IPS DF 4.7 (cell line): ENCODE results near the gene MPIG6B.

Experiments
- DNase-seq: peaks from one replicate; pipeline ENCODE4 v3.0.0-alpha.2; 2013; ENCODE audit warnings: low spot score; ENCODE audit errors: extremely low read depth

The MPIG6B gene, protein sequence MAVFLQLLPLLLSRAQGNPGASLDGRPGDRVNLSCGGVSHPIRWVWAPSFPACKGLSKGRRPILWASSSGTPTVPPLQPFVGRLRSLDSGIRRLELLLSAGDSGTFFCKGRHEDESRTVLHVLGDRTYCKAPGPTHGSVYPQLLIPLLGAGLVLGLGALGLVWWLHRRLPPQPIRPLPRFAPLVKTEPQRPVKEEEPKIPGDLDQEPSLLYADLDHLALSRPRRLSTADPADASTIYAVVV

GRCh38 chr6:31723245-31723979 is at the start of gene MPIG6B:
MPIG6B (plus strand) TSS chr6:31723373; CDS start chr6:31723384, 11 bp downstream.
- DNase-seq: no peak

GRCh38 chr6:31676322-31676903 is 46.8 kb upstream of the MPIG6B start:
- no peak for DNase-seq

- DNase-seq: no peak
Observed at GRCh38 chr6:31676904-31677303, 46.3 kb upstream of the MPIG6B start.

DNA sequence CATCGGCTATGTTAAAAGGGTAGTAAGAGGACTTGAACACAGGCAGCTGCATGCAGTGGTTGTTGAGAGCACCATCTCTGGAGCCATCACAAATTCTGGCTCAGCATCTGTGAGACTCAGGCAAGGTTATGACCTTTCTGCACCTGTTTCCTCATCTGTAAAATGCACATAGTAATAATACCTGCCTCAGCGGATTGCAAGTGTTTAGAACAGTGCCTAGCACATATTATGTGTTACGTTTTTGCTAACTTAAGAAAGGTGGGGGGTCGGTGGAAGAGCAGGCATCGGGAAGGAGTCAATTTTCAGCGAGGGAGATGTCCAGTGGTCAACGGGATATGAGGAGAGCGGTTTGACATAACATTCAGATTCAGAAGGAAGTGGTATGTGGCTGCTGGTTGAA is 45.2 kb upstream of the MPIG6B start:
- no peak for DNase-seq

DNA sequence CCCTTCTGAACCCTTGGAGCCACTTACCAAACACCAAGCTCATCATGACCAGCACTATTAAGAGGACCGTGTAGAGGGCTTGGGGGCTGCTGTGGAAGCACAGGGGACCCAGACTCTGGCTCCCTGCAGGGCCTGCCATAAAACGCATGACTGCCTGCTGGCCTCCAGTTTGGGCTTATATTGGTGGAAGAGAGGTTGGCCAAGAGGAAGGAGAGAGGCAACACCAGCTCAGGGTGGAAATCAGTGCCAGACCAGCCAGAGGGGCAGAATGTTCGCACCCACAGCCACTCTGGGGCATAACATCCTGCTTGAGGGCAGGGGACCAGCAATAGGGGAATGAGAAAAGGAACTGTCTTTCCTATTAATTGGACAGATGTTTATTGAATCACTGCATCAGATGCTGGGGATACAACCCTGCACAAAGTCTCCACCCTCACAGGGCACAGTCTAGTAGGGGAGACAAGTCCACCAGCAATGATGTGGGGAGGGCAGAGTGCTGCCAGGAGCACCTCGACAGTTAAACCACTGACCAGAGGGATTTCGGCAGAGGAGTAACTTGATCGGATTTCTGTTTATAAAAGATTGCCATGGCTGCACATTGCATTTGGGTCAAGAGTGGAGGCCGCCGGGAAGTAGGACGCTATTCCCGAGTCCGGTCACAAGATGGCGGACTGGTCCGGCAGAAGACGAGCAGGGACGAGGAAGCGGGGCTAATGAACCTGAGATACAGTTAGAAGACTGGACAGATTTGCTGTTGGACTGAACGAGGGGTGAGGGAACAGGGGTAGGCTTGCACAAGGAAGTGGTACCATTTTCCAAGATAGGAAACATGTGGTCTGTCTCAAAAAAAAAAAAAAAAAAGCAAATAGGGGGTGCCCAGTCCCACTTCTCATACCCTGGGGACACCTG is 42.7 kb upstream of the MPIG6B start, which contains the start of gene LY6G5C:
Gene LY6G5C, minus strand, starts transcription at position 842 of the 909 bp plus-strand sequence. Its CDS starts 694 bp downstream, at position 148.
- no peak for DNase-seq

- DNase-seq: no peak
Observed at GRCh38 chr6:31681135-31681671, 42.0 kb upstream of the MPIG6B start.

GRCh38 chr6:31683591-31683990 is 39.6 kb upstream of the MPIG6B start:
- DNase-seq: no peak

GRCh38 chr6:31686483-31686882 is 36.7 kb upstream of the MPIG6B start:
- no peak for DNase-seq

- no peak for DNase-seq
Observed at GRCh38 chr6:31687321-31687720, 35.9 kb upstream of the MPIG6B start.

DNA sequence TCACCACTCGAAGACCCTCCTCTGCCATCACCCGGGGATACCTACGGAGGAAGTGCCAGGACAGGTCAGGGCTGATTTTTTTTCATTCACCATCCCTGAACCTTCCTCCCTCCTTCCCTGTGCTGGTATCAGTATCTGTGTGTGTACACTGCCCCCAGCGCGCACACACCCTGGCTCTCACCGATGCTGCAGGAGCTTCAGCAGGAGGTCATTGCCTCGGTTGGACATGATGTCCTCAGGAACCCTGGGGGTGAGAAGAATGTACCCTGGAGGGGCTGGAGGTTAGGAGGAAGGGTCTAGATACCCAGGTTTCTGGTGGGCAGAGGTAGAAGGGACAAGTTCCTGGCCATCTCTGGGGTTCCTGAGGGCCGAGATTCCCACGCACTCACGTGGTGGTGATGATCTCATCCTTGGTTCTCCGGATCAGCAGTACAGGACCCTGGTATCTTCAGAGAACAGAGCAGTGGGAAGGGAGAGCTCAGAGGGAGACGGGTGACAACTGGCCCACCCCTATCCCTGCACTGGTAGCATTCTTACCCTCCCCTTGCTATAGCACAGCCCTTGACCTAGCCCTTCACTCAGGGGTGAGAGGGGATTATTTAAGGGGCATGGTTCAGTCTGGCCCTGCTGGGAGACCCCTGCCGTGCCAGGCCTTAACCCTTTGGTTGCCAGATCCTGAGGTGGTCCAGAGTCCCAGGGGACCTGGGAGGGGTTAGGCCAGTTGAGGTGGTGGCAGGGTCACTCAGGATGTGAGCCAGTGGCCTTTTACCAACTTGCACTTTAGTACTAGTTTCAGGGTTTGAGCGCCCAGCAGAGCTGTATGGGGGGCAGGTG is 35.1 kb upstream of the MPIG6B start:
- DNase-seq: no peak

- DNase-seq: no peak
Observed at GRCh38 chr6:31689249-31690110, 33.7 kb upstream of the MPIG6B start.

- DNase-seq: no peak
Observed at GRCh38 chr6:31690231-31691077, 32.7 kb upstream of the MPIG6B start.

DNA sequence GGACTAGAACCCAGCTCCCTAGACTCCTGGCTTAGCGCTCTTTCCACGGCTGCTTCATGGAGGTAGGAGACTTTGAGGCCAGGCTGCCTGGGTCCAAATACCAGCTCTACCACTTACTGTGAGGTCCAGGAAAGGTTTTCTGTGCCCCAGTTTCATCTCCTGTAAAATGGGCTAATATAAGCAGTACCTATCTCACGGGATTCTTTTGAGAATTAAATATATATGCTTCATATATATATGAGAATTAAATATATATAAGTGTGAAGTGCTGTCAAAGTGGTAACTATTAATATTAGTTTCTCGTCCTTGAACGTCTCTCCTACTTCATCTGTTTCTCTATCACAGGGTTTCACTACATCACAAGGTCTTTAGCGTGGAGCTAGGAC is 32.1 kb upstream of the MPIG6B start:
- no peak for DNase-seq

DNA sequence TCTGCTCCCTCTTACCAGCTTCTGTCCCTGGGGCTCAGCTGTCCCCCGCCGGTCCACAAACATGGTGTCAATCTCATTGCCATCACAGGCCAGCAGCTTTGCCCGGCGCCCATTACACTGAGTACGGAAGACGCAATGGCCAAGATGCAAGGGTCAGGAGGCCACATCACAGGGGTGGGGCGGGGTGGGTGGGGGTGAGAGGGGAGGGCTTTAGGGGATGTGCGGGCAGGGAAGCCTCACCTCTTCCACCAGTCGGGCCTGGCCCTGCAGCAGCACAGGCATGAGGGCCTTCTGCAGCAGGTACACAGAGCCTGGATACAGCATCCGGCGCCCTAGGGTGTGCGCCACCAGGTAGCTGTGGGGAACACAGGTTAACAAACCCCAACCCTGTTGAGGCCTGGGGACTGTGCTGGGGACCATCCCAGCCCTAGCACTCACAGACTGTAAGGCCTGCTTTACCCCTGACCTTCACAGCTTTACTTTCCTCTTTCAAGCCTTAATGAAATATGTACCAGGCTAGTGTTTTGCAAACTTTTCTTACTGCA is 31.5 kb upstream of the MPIG6B start:
- DNase-seq: no peak

DNA sequence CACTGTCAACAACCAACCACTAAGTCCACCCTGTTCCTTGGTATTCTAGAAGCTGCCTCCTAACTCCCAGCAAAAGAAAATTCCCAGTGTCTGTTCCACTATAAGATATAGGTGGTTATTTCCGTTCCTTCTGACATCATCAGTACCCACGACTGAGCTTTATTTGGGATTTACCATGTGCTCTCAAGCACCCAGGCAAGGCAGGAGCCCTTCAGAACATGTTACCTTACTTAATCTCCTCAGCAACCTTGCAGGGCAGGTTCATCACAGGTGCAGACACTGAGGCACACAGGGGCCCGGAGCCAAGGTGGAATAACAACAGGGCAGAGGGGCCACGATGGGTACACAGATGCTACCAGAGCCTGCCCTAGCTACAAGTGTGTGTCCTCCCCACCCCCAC is 30.8 kb upstream of the MPIG6B start:
- DNase-seq: no peak

- DNase-seq: no peak
Observed at GRCh38 chr6:31692886-31693285, 30.3 kb upstream of the MPIG6B start.

DNA sequence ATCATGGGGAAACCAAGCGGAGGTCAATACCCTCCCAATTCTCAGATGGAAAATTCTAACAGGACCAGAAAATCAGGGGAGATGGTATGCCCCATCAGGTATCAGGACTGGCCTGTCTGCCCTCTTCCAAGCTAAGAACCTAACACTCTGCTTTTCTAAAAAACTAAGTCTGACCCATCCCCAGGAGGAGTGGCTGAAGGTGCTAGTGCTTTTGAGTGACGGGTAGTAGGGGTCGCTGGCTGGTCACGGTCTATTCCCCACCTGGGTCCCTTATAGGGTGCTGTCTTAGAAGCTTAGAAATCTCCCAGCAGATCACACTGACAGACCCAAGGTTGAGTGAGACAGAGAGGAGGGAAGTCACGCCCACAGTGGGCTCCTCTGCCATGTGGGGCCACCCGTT is 29.6 kb upstream of the MPIG6B start:
- no peak for DNase-seq

- DNase-seq: no peak
Observed at GRCh38 chr6:31697555-31697954, 25.6 kb upstream of the MPIG6B start.
